Fibroblast of mammary gland (primary cell): ENCODE measurements around the gene ABCA6.

Experiments
- DNase-seq: peaks from one replicate; pipeline ENCODE4 v3.0.0-alpha.2; 2010; ENCODE audit warnings: low read depth
- H3K4me3 ChIP-seq: 2 replicates; pipeline ENCODE4 v1.5.1; 2011; ENCODE audit warnings: low read depth, mild to moderate bottlenecking, low read length, moderate library complexity; ENCODE audit not compliant: control insufficient read depth
- TF ChIP-seq, protein P1 (sequence below): conservative IDR thresholded peaks from 2 replicates; pipeline ENCODE4 v1.5.1; 2011; ENCODE audit warnings: low read depth, low read length, inconsistent platforms; ENCODE audit not compliant: control insufficient read depth, insufficient read depth

The ABCA6 gene, protein sequence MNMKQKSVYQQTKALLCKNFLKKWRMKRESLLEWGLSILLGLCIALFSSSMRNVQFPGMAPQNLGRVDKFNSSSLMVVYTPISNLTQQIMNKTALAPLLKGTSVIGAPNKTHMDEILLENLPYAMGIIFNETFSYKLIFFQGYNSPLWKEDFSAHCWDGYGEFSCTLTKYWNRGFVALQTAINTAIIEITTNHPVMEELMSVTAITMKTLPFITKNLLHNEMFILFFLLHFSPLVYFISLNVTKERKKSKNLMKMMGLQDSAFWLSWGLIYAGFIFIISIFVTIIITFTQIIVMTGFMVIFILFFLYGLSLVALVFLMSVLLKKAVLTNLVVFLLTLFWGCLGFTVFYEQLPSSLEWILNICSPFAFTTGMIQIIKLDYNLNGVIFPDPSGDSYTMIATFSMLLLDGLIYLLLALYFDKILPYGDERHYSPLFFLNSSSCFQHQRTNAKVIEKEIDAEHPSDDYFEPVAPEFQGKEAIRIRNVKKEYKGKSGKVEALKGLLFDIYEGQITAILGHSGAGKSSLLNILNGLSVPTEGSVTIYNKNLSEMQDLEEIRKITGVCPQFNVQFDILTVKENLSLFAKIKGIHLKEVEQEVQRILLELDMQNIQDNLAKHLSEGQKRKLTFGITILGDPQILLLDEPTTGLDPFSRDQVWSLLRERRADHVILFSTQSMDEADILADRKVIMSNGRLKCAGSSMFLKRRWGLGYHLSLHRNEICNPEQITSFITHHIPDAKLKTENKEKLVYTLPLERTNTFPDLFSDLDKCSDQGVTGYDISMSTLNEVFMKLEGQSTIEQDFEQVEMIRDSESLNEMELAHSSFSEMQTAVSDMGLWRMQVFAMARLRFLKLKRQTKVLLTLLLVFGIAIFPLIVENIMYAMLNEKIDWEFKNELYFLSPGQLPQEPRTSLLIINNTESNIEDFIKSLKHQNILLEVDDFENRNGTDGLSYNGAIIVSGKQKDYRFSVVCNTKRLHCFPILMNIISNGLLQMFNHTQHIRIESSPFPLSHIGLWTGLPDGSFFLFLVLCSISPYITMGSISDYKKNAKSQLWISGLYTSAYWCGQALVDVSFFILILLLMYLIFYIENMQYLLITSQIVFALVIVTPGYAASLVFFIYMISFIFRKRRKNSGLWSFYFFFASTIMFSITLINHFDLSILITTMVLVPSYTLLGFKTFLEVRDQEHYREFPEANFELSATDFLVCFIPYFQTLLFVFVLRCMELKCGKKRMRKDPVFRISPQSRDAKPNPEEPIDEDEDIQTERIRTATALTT (N-terminal part only)

DNA sequence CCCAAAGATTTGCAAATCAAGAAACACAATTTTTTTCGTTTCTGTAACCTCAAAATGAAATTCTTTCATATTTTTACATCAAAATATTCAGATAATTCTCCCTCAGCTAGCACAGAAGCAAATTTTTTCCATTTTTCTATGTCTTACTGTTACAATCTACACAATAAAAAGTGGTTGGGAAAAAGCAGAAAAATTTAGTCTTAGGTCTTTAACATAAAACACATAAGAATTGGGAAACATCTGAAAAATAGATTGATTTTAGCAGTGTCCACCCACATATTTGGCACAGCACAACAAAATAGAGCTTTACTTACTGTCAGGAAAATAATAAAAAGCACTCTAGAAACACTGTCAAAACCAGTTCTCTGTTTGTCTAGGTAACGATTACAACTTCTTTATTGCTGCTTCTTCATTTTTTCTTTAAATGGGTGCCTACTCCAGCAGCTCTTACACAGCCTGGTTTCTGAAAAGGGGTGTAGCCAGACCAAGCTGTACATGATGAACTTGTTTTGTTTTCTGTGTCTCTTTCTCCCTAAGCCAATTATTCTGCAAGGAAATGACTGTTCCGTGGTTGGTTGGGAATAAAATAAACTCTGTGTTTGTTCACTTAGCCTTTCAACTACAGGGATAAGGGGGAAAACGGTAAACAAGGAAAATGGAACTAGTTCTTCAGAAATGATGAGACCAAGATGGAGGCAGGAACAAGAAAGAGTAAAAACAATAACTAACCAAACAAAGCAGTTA lies at the start of gene ABCA6:
Gene ABCA6, minus strand, starts transcription at position 465 of the 744 bp plus-strand sequence. CDS start 1,192 bp downstream, outside the sequence.
- TF ChIP-seq, protein P1, sequence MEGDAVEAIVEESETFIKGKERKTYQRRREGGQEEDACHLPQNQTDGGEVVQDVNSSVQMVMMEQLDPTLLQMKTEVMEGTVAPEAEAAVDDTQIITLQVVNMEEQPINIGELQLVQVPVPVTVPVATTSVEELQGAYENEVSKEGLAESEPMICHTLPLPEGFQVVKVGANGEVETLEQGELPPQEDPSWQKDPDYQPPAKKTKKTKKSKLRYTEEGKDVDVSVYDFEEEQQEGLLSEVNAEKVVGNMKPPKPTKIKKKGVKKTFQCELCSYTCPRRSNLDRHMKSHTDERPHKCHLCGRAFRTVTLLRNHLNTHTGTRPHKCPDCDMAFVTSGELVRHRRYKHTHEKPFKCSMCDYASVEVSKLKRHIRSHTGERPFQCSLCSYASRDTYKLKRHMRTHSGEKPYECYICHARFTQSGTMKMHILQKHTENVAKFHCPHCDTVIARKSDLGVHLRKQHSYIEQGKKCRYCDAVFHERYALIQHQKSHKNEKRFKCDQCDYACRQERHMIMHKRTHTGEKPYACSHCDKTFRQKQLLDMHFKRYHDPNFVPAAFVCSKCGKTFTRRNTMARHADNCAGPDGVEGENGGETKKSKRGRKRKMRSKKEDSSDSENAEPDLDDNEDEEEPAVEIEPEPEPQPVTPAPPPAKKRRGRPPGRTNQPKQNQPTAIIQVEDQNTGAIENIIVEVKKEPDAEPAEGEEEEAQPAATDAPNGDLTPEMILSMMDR, result no peak
- H3K4me3 ChIP-seq, result peak within 1 kb of the TSS; percentile 59
- peak; percentile 92 for DNase-seq

DNA sequence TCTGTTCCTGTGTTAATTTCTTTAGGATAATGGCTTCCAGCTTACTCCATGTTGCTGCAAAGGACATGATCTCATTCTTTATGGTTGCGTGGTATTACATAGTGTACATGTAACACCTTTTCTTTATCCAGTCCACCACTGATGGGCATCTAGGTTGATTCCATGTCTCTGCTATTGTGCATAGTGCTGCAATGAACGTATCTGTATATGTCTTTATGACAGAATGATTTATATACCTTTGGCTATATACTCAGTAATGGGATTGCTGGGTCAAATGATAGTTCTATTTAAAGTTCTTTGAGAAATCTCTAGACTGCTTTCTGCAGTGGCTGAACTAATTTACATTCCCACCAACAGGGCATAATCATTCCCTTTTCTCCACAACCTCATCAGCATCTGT lies 47.1 kb upstream of the ABCA6 start:
- H3K4me3 ChIP-seq, result no peak overlapping the region
- DNase-seq, result no peak
- TF ChIP-seq, protein P1, result no peak

DNA sequence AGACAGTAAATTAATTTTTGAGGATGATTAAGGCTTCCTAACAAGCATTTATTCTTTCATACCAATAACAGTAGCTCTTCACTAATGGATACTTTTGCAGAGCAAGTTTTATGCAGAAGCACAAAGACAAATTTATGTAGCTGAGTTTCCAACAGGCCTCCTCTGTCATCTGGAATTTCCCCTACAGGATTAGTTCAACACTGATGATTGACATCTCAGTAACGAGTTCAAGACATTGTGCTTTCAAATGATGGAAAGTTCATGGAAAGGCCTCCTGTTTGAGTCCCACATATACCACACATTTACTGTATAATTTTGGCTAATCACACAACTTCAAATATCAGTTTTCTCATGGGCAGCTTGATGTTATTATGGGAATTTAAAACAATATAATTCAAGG lies 46.4 kb upstream of the ABCA6 start:
- no peak overlapping the region for H3K4me3 ChIP-seq
- DNase-seq, result no peak
- TF ChIP-seq, protein P1, result no peak

DNA sequence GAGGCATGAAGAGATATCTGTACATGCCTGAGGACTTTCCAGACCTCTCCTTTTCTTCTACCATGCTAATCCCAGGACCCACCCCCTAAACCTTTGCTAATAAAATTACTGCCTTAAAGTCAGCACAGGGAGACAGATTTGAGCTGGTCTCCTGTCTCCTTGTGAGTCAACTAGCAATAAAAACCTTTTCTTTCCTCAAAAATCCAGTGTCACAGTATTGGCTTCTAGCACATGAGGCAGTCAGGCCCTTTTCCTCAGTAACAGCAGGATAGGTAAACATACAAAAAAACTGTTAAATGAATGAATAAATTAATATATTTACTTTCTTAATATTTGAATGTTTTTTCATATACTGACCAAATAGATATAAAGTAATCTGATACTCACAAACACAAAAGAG lies 45.6 kb upstream of the ABCA6 start:
- DNase-seq, result no peak
- TF ChIP-seq, protein P1, result no peak
- H3K4me3 ChIP-seq, result no peak overlapping the region

DNA sequence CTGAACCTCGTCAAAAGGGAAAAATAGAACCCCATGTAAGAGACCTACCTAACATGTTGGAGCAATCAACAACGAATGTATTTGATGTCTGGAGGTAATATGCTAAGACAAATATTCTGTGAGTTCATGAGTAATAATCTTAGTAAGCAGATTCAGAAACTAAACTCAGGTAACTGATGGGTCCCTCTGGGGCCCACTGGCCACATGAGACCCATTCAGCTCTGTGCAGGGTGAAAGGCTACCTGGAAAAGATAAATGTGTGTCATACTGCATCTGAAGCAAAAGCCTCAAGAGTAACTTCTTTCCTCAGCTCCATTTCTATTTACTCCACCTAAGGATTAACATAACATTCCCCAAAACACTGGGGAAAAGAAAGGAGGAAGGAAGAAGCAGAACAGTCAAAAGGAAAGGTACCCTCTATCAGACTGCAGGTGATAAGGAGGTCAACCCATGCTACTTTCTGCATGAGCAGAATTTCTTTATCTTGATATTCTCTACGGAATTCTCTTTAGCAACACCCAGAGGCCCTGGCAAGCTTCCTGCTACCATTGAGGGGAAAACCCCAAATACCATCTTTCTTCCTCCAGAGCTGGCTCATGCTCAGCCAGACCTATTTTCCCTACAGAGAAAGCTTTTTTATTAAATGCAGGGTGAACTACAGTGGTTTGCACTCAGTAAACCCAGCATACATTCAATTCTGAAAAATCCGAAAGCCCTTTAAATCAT lies 37.7 kb upstream of the ABCA6 start:
- H3K4me3 ChIP-seq, result no peak overlapping the region
- peak; percentile 41 for DNase-seq
- TF ChIP-seq, protein P1, result no peak

DNA sequence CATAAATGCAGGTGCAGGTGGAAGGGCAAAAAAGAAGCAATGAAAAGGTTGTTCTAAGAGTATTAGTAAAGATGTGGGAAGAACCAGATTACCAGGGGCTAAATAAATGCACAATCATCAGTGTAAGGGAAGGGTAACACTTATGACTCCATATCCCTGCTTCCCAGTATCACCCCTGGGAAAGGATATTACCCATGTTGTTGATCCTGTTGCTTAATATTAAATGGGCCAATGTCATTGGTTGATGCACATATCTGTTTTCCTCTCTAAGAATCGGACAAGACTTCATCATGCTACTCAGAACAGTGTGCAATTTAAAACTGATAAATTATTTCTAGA lies 34.7 kb upstream of the ABCA6 start:
- no peak overlapping the region for H3K4me3 ChIP-seq
- TF ChIP-seq, protein P1, result no peak
- DNase-seq, result peak; percentile 19
